Astrocyte (in vitro differentiated cells and primary cell): ENCODE measurements around the gene TMEM132C. TPM values are rescaled to one million over a fixed set of nuclear protein-coding genes. Genes with fewer than 3 reads are reported as not detected.

Source experiments
- DNase-seq: peaks from one replicate; pipeline ENCODE4 v3.0.0-alpha.2; 2010; ENCODE audit warnings: low read depth
- FAIRE-seq: peaks from 2 replicates; lab custom pipeline; 2011; peaks lifted over from hg19 to GRCh38; lab: Jason Lieb, UNC
- H2AFZ ChIP-seq: 2 replicates; pipeline ENCODE4 v1.6.0; 2012; ENCODE audit warnings: low read depth, low read length, inconsistent platforms
- H3K27ac ChIP-seq: 2 replicates; pipeline ENCODE4 v1.5.1; 2011; ENCODE audit warnings: low read depth, low read length, inconsistent platforms
- H3K27me3 ChIP-seq: 2 replicates; pipeline ENCODE4 v1.6.0; 2011; ENCODE audit warnings: low read length, inconsistent platforms; ENCODE audit not compliant: insufficient read depth
- H3K36me3 ChIP-seq: 2 replicates; pipeline ENCODE4 v1.5.1; 2011; ENCODE audit warnings: low read length, inconsistent platforms; ENCODE audit not compliant: insufficient read depth
- H3K4me1 ChIP-seq: 2 replicates; pipeline ENCODE4 v1.5.1; 2011; ENCODE audit warnings: low read length, inconsistent platforms; ENCODE audit not compliant: insufficient read depth
- H3K4me2 ChIP-seq: 2 replicates; pipeline ENCODE4 v1.6.0; 2012; ENCODE audit warnings: low read length, inconsistent platforms
- H3K4me3 ChIP-seq: 2 replicates; pipeline ENCODE4 v1.5.1; 2011; ENCODE audit warnings: low read depth, mild to moderate bottlenecking, low read length, inconsistent platforms; ENCODE audit not compliant: insufficient read depth
- H3K79me2 ChIP-seq: 2 replicates; pipeline ENCODE4 v1.6.0; 2012; ENCODE audit warnings: mild to moderate bottlenecking, low read length, inconsistent platforms; ENCODE audit not compliant: insufficient read depth
- H3K9ac ChIP-seq: 2 replicates; pipeline ENCODE4 v1.6.0; 2012; ENCODE audit warnings: mild to moderate bottlenecking, low read length, inconsistent platforms
- H3K9me3 ChIP-seq: 2 replicates; pipeline ENCODE4 v1.5.1; 2012; ENCODE audit warnings: low read depth, mild to moderate bottlenecking, low read length, inconsistent platforms; ENCODE audit not compliant: insufficient read depth
- H4K20me1 ChIP-seq: 2 replicates; pipeline ENCODE4 v1.6.0; 2012; ENCODE audit warnings: low read length, inconsistent platforms; ENCODE audit not compliant: insufficient read depth
- H3K27ac Mint-ChIP-seq: one replicate; pipeline ENCODE4 v1.8.0; 2021; ENCODE audit warnings: mild to moderate bottlenecking, mixed read lengths; ENCODE audit not compliant: unreplicated experiment
- H3K27me3 Mint-ChIP-seq: one replicate; pipeline ENCODE4 v1.8.0; 2021; ENCODE audit warnings: low read depth, mixed read lengths; ENCODE audit not compliant: unreplicated experiment
- H3K36me3 Mint-ChIP-seq: one replicate; pipeline ENCODE4 v1.8.0; 2021; ENCODE audit warnings: low read depth, mixed read lengths; ENCODE audit not compliant: unreplicated experiment
- H3K4me1 Mint-ChIP-seq: one replicate; pipeline ENCODE4 v1.8.0; 2021; ENCODE audit warnings: low read depth, mixed read lengths; ENCODE audit not compliant: unreplicated experiment
- H3K4me3 Mint-ChIP-seq: one replicate; pipeline ENCODE4 v1.8.0; 2021; ENCODE audit warnings: mild to moderate bottlenecking, moderate library complexity, mixed read lengths; ENCODE audit not compliant: unreplicated experiment
- H3K9me3 Mint-ChIP-seq: one replicate; pipeline ENCODE4 v1.8.0; 2021; ENCODE audit warnings: mild to moderate bottlenecking, mixed read lengths; ENCODE audit not compliant: unreplicated experiment
- CTCF ChIP-seq: IDR thresholded peaks from 2 replicates; pipeline ENCODE4 v1.5.1; 2011; ENCODE audit warnings: low read depth, mild to moderate bottlenecking, inconsistent platforms, low read length, moderate library complexity; ENCODE audit not compliant: insufficient read depth
- EZH2 ChIP-seq: IDR thresholded peaks from 2 replicates; pipeline ENCODE4 v1.6.1; 2012; ENCODE audit warnings: mild to moderate bottlenecking, low read length, inconsistent platforms; ENCODE audit not compliant: insufficient read depth
- total RNA-seq: library from RNA; stranded (reverse); gene quantifications from 2 replicates; pipeline ENCODE4 v1.2.1, GENCODE V29; 2021

The TMEM132C gene
- total RNA-seq, 1 donor from 2014 or later = not detected

DNA sequence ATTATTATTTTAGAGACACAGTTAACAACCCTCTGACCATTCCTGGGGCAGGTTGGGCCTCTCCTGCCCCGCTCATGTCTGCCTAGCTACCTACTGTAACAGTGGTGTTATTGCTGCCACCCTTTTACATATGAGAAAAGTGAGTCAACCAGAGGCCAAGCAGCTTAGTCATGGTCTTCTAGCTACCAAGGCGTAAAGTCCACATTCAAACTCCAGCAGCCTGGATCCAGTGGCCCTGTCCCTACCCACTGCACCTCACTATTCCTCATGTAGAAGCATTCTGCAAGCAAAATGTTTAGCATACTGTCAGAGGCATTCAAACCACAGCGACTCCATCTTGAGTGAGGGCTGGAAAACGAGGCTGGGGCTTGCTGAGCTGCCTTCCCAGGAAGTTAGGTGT lies 461.0 kb downstream of the TMEM132C start:
- H3K79me2 ChIP-seq = no peaks in the 10 kb centered on the region
- no peak overlapping the region for H3K4me2 ChIP-seq
- H3K27ac ChIP-seq = no peak overlapping the region
- H3K9me3 ChIP-seq = no peaks in the 10 kb centered on the region
- peaks cover 6% of the 10 kb centered on the region for H3K9me3 Mint-ChIP-seq
- no peaks in the 10 kb centered on the region for H3K36me3 ChIP-seq
- H2AFZ ChIP-seq = no peak overlapping the region
- no peak overlapping the region for H3K9ac ChIP-seq
- H3K4me3 Mint-ChIP-seq = no peak overlapping the region
- no peak for DNase-seq
- no peaks in the 10 kb centered on the region for H3K27me3 Mint-ChIP-seq
- no peak for FAIRE-seq
- H3K36me3 Mint-ChIP-seq = no peaks in the 10 kb centered on the region
- no peak overlapping the region for H3K4me3 ChIP-seq
- no peak for TF ChIP-seq CTCF
- TF ChIP-seq EZH2 = no peak
- no peak overlapping the region for H3K27ac Mint-ChIP-seq
- no peaks in the 10 kb centered on the region for H4K20me1 ChIP-seq
- H3K4me1 ChIP-seq = no peaks in the 10 kb centered on the region
- H3K4me1 Mint-ChIP-seq = no peaks in the 10 kb centered on the region
- no peaks in the 10 kb centered on the region for H3K27me3 ChIP-seq

DNA sequence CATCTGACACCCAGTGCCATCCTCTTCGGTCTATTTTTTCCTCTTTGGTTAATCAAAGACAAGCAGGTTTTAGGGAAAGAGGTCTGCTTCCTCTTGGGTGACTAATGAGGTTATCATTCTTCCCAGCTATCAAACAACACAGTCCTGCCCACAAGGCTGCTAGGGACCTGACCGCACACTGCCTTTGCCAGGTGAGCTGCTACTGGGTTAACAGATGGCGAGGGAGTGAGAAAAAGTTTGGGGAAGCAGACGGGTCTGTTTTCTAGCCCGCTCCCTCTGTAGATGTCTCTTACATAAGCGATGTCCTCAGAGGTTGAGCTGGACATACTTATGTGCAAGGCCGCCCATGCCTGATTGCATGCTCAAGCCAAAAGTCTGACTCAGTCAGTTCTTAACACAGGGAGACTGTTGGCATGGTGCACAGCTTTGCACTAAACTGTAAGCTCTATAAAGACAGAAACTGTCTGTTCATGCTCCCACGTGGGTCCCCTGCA lies 462.7 kb downstream of the TMEM132C start:
- H4K20me1 ChIP-seq = no peaks in the 10 kb centered on the region
- peaks cover 8% of the 10 kb centered on the region for H3K9me3 Mint-ChIP-seq
- no peak overlapping the region for H3K4me3 ChIP-seq
- H3K27ac ChIP-seq = no peak overlapping the region
- H3K36me3 ChIP-seq = no peaks in the 10 kb centered on the region
- no peak overlapping the region for H3K27ac Mint-ChIP-seq
- no peak overlapping the region for H3K4me2 ChIP-seq
- no peak overlapping the region for H2AFZ ChIP-seq
- no peaks in the 10 kb centered on the region for H3K27me3 ChIP-seq
- H3K79me2 ChIP-seq = no peaks in the 10 kb centered on the region
- no peaks in the 10 kb centered on the region for H3K9me3 ChIP-seq
- no peaks in the 10 kb centered on the region for H3K4me1 ChIP-seq
- no peaks in the 10 kb centered on the region for H3K27me3 Mint-ChIP-seq
- TF ChIP-seq EZH2 (no peak), CTCF (no peak)
- H3K4me3 Mint-ChIP-seq = no peak overlapping the region
- H3K36me3 Mint-ChIP-seq = no peaks in the 10 kb centered on the region
- FAIRE-seq (no peak), DNase-seq (no peak)
- no peak overlapping the region for H3K9ac ChIP-seq
- H3K4me1 Mint-ChIP-seq = no peaks in the 10 kb centered on the region

- Histone ChIP-seq H3K4me2 (no peak overlapping the region), H4K20me1 (no peaks in the 10 kb centered on the region), H3K9ac (no peak overlapping the region), H2AFZ (no peak overlapping the region), H3K27ac (no peak overlapping the region), H3K4me3 (no peak overlapping the region), H3K79me2 (no peaks in the 10 kb centered on the region), H3K9me3 (no peaks in the 10 kb centered on the region), H3K4me1 (no peaks in the 10 kb centered on the region), H3K36me3 (no peaks in the 10 kb centered on the region), H3K27me3 (no peaks in the 10 kb centered on the region)
- Mint-ChIP-seq H3K27me3 (no peaks in the 10 kb centered on the region), H3K4me1 (no peaks in the 10 kb centered on the region), H3K9me3 (peaks cover 15% of the 10 kb centered on the region), H3K27ac (no peak overlapping the region), H3K4me3 (no peak overlapping the region), H3K36me3 (no peaks in the 10 kb centered on the region)
- no peak for FAIRE-seq
- TF ChIP-seq CTCF (no peak), EZH2 (no peak)
- no peak for DNase-seq
Measured at GRCh38 chr12:128734371-128734770, 467.4 kb downstream of the TMEM132C start.
